Activated naive CD8-positive, alpha-beta T cell (primary cell): ENCODE measurements around the gene IFNG.
A peak's percentile ranks its signal among the peaks of the same experiment; 100 is the strongest.
"Not testable (repeated sequence)": the region's sequence is repeated elsewhere in the genome, so short reads cannot be mapped to it uniquely, and the experiment has no call there.

Experiments
- H3K27ac Mint-ChIP-seq: one replicate; pipeline ENCODE4 v1.8.0; 2021; ENCODE audit warnings: mixed read lengths
- H3K27me3 Mint-ChIP-seq: one replicate; pipeline ENCODE4 v1.8.0; 2021; ENCODE audit warnings: mixed read lengths
- H3K36me3 Mint-ChIP-seq: one replicate; pipeline ENCODE4 v1.8.0; 2021; ENCODE audit warnings: mixed read lengths
- H3K4me1 Mint-ChIP-seq: one replicate; pipeline ENCODE4 v1.8.0; 2021; ENCODE audit warnings: low read depth, mixed read lengths
- H3K4me3 Mint-ChIP-seq: one replicate; pipeline ENCODE4 v1.8.0; 2021; ENCODE audit warnings: mild to moderate bottlenecking, mixed read lengths
- H3K9me3 Mint-ChIP-seq: one replicate; pipeline ENCODE4 v1.8.0; 2021; ENCODE audit warnings: low read depth, mixed read lengths

Gene IFNG

GRCh38 chr12:68177562-68177961 lies 18.0 kb upstream of the IFNG start:
- H3K36me3 Mint-ChIP-seq, result peaks cover 2% of the 10 kb centered on the region
- H3K9me3 Mint-ChIP-seq, result no peaks in the 10 kb centered on the region
- H3K4me1 Mint-ChIP-seq, result peaks cover 80% of the 10 kb centered on the region
- peak overlapping the region; percentile 66 for H3K27ac Mint-ChIP-seq
- H3K4me3 Mint-ChIP-seq, result no peak overlapping the region
- no peaks in the 10 kb centered on the region for H3K27me3 Mint-ChIP-seq

GRCh38 chr12:68176257-68176656 lies 16.7 kb upstream of the IFNG start:
- Mint-ChIP-seq H3K4me1 (peaks cover 74% of the 10 kb centered on the region), H3K27ac (peak overlapping the region; percentile 83)

DNA sequence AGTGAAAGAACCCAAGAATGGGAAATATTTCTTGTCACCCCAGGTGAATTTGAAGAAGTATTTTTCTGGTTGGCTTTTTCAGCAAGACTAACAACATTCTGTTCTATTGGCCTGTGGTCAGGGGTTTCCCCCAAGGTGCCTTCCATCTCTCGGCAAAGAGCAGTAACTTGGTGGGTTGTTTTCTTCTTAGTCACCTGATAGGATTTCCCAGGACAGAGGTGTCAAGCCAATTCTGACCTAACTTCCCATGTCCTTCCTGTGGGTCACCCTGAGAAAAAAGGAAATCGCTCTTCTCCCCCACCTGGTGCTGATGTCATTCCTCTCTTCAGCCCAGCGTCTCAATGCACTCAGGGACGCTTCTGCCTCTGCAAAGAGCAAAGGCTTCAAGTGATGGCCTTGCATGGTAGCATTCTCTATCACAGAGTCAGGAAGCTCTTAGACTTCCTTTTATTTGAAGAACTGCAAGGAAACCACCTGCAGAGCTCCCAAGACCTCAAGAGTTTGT lies 16.1 kb upstream of the IFNG start:
- Mint-ChIP-seq H3K27me3 (no peaks in the 10 kb centered on the region), H3K27ac (peak overlapping the region; percentile 83), H3K36me3 (no peaks in the 10 kb centered on the region), H3K4me3 (peak overlapping the region; percentile 41), H3K9me3 (no peaks in the 10 kb centered on the region), H3K4me1 (peaks cover 68% of the 10 kb centered on the region)

More at GRCh38 chr12:68176257-68176656, 16.7 kb upstream of the IFNG start:
- Mint-ChIP-seq H3K4me3 (peak overlapping the region; percentile 41), H3K9me3 (no peaks in the 10 kb centered on the region), H3K27me3 (no peaks in the 10 kb centered on the region), H3K36me3 (peaks cover 2% of the 10 kb centered on the region)

- H3K9me3 Mint-ChIP-seq, H3K36me3 Mint-ChIP-seq, H3K4me3 Mint-ChIP-seq, H3K27me3 Mint-ChIP-seq: not testable (repeated sequence)
- Mint-ChIP-seq H3K4me1 (peaks cover 62% of the 10 kb centered on the region), H3K27ac (peak overlapping the region; percentile 83)
Observed at GRCh38 chr12:68174761-68175160, 15.2 kb upstream of the IFNG start.

DNA sequence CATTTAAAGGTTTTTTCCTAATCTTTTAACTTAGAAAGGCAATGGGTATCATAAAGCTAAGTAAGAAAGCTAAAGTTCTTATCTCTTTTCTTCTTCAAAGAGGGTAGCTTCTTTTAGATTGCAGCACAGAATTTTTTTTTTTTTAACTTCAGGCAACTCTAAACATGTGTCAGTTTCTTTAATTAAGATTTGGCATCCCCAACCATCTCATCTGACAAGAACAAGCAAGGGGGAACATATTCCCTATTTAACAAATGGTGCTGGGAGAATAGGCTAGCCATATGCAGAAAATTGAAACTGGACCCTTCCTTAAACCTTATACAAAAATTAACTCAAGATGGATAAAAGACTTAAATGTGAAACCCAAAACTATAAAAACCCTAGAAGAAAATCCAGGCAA lies 14.3 kb upstream of the IFNG start:
- Mint-ChIP-seq H3K9me3 (no peaks in the 10 kb centered on the region), H3K27me3 (no peaks in the 10 kb centered on the region), H3K4me3 (no peak overlapping the region), H3K4me1 (peaks cover 62% of the 10 kb centered on the region), H3K27ac (peak overlapping the region; percentile 5), H3K36me3 (no peaks in the 10 kb centered on the region)

DNA sequence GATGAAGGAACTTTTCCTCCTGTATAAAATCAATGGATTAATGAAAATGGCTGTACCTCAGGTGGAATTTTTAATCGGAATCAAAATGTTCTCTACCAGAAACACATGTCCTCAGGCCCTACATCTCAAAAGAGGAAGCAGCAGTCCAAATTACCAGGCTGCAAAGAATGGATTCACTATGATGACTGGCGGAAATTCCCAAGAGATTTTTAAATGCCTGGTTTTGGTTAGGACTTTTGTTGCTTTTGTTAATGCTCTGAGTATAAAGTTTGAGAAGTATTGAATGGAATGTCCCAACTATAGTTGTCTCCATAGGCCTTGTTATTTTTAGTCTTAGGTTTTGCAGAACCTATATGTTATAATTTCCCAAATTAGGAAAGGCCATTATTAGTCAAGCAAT lies 11.2 kb upstream of the IFNG start:
- peaks cover 2% of the 10 kb centered on the region for H3K36me3 Mint-ChIP-seq
- peaks cover 32% of the 10 kb centered on the region for H3K4me1 Mint-ChIP-seq
- H3K27ac Mint-ChIP-seq, result no peak overlapping the region
- H3K4me3 Mint-ChIP-seq, result no peak overlapping the region
- no peaks in the 10 kb centered on the region for H3K9me3 Mint-ChIP-seq
- H3K27me3 Mint-ChIP-seq, result no peaks in the 10 kb centered on the region

DNA sequence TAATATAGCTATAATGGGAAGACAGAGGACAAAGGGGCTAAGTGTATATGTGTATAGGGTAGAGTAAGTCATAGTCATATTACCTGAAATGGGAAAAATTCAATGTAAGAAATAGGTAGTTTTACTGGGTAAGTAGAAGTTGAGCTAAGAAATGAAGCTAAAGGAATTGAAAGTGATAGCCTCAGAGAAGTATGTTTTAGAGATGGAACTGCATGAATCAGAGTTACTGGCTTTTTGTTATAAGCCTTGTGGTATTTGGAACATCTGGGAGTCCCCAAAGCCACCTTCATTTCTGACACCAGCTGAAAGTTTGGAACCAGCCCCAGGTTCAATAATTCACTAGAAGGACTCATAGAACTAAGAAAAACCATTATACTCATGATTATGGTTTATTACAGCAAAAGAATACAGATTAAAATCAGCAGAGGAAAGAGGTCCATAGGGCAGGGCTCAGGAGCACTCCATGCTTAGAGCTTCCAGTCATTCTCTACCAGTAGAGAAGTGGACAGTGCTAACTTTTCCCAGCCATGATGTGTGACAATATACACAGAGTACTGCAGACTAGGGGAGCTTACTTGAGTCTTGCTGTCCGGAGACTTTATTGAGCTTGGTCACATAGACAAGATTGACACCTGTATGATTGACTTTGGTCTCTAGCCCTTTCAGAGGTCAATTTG lies 9.8 kb upstream of the IFNG start:
- Mint-ChIP-seq H3K27ac (no peak overlapping the region), H3K4me1 (peaks cover 19% of the 10 kb centered on the region), H3K27me3 (no peaks in the 10 kb centered on the region), H3K36me3 (peaks cover 2% of the 10 kb centered on the region), H3K9me3 (no peaks in the 10 kb centered on the region), H3K4me3 (no peak overlapping the region)

DNA sequence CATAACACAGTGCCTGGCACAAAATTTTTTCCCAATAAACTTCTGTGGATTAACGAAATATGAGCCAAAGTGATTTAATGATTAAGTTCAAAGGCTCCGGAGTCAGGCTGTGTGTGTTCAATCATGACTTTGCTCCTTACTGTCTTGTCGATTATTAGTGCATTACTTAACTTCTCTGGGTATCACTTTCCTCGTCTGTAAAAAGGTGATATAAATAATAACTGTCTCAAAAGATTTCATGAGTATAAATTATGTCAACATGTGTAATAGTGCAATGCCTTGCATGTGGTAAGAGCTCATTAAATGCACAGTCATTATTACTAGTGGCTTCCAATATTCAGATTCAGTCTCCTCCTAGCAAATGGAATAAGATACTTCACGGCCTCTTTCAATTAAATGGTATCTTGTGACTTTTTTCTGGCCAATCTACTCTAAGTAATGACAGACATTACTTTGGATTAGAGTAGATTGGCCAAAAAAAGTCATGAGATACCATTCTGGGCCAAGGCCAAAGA lies 6.8 kb upstream of the IFNG start:
- no peak overlapping the region for H3K4me3 Mint-ChIP-seq
- H3K9me3 Mint-ChIP-seq, result no peaks in the 10 kb centered on the region
- H3K27me3 Mint-ChIP-seq, result no peaks in the 10 kb centered on the region
- no peak overlapping the region for H3K27ac Mint-ChIP-seq
- peaks cover 11% of the 10 kb centered on the region for H3K4me1 Mint-ChIP-seq
- H3K36me3 Mint-ChIP-seq, result peaks cover 5% of the 10 kb centered on the region

GRCh38 chr12:68163560-68164081 lies 4.1 kb upstream of the IFNG start:
- Mint-ChIP-seq H3K27ac (no peak overlapping the region), H3K4me3 (no peak overlapping the region), H3K27me3 (no peaks in the 10 kb centered on the region), H3K4me1 (peaks cover 12% of the 10 kb centered on the region), H3K9me3 (no peaks in the 10 kb centered on the region), H3K36me3 (peaks cover 5% of the 10 kb centered on the region)

- Mint-ChIP-seq H3K36me3 (peaks cover 5% of the 10 kb centered on the region), H3K27me3 (no peaks in the 10 kb centered on the region), H3K4me1 (peaks cover 24% of the 10 kb centered on the region), H3K9me3 (no peaks in the 10 kb centered on the region), H3K4me3 (no peak overlapping the region), H3K27ac (no peak overlapping the region)
Observed at GRCh38 chr12:68162374-68162773, 2.8 kb upstream of the IFNG start.

GRCh38 chr12:68158432-68158831 lies 1.1 kb downstream of the IFNG start:
- Mint-ChIP-seq H3K27me3 (no peaks in the 10 kb centered on the region), H3K9me3 (no peaks in the 10 kb centered on the region), H3K4me1 (peaks cover 34% of the 10 kb centered on the region), H3K27ac (no peak overlapping the region), H3K4me3 (peak overlapping the region; percentile 52), H3K36me3 (no peaks in the 10 kb centered on the region)

GRCh38 chr12:68157380-68157779 lies 2.2 kb downstream of the IFNG start:
- H3K4me1 Mint-ChIP-seq, result peaks cover 34% of the 10 kb centered on the region
- H3K27me3 Mint-ChIP-seq, result no peaks in the 10 kb centered on the region
- peak overlapping the region; percentile 35 for H3K4me3 Mint-ChIP-seq
- H3K36me3 Mint-ChIP-seq, result no peaks in the 10 kb centered on the region
- H3K27ac Mint-ChIP-seq, result no peak overlapping the region
- H3K9me3 Mint-ChIP-seq, result no peaks in the 10 kb centered on the region

DNA sequence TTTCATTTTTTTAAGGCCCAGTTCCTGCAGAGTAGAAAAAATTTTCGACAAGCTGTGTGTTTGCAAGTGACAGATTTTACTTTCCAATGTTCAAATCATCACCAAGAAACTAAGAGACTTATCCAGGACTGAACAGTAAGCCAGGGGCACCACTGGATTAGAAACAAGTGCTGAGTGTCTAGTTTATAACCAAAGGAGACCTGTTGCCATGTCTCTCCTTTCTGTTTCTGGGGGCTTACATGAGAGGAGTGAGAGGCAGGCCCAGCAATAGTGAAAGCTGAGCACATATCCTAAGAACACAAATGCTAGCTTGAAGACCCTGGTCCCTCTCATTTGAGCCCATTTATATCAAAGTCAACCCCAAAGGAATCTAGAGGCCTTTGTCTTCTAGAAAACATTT lies 2.9 kb downstream of the IFNG start:
- peak overlapping the region; percentile 15 for H3K4me3 Mint-ChIP-seq
- no peaks in the 10 kb centered on the region for H3K27me3 Mint-ChIP-seq
- no peaks in the 10 kb centered on the region for H3K36me3 Mint-ChIP-seq
- no peak overlapping the region for H3K27ac Mint-ChIP-seq
- no peaks in the 10 kb centered on the region for H3K9me3 Mint-ChIP-seq
- H3K4me1 Mint-ChIP-seq, result peaks cover 34% of the 10 kb centered on the region

DNA sequence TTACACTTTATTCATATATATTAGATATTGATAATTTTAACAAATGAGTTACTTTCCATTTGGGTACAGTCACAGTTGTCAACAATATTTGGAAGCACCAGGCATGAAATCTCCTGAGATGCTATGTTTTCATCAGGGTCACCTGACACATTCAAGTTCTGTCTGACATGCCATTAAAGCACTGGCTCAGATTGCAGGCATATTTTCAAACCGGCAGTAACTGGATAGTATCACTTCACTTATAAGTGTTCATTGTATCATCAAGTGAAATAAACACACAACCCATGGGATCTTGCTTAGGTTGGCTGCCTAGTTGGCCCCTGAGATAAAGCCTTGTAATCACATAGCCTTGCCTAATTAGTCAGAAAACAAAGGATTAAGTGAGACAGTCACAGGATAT lies 4.8 kb downstream of the IFNG start:
- H3K36me3 Mint-ChIP-seq, result no peaks in the 10 kb centered on the region

GRCh38 chr12:68148261-68148951 lies 11.1 kb downstream of the IFNG start:
- H3K27me3 Mint-ChIP-seq, result no peaks in the 10 kb centered on the region
- H3K4me1 Mint-ChIP-seq, result peaks cover 3% of the 10 kb centered on the region
- no peak overlapping the region for H3K4me3 Mint-ChIP-seq
- H3K9me3 Mint-ChIP-seq, result no peaks in the 10 kb centered on the region
- H3K36me3 Mint-ChIP-seq, result no peaks in the 10 kb centered on the region
- no peak overlapping the region for H3K27ac Mint-ChIP-seq

More for the DNA sequence above, 4.8 kb downstream of the IFNG start:
- Mint-ChIP-seq H3K27me3 (no peaks in the 10 kb centered on the region), H3K27ac (no peak overlapping the region), H3K4me1 (peaks cover 35% of the 10 kb centered on the region), H3K9me3 (no peaks in the 10 kb centered on the region), H3K4me3 (no peak overlapping the region)
